HFFc6 (cell line): ENCODE results near the gene PKNOX1. TPM values are rescaled to one million over a fixed set of nuclear protein-coding genes. Genes with fewer than 3 reads are reported as not detected.
"Not testable (repeated sequence)": the region's sequence is repeated elsewhere in the genome, so short reads cannot be mapped to it uniquely, and the experiment has no call there.

Experiments
- DNase-seq: peaks from one replicate; pipeline ENCODE4 v3.0.0-alpha.2; 2018
- H3K27ac Mint-ChIP-seq: 2 replicates; pipeline ENCODE4 v1.8.0; 2020; ENCODE audit warnings: mild to moderate bottlenecking, mixed read lengths
- H3K27me3 Mint-ChIP-seq: 2 replicates; pipeline ENCODE4 v1.8.0; 2021; ENCODE audit warnings: mild to moderate bottlenecking, moderate library complexity, mixed read lengths; ENCODE audit not compliant: insufficient read depth
- H3K36me3 Mint-ChIP-seq: 2 replicates; pipeline ENCODE4 v1.8.0; 2021; ENCODE audit warnings: low read depth, mixed read lengths
- H3K4me1 Mint-ChIP-seq: 2 replicates; pipeline ENCODE4 v1.8.0; 2020; ENCODE audit warnings: low read depth, mixed read lengths
- H3K4me3 Mint-ChIP-seq: 2 replicates; pipeline ENCODE4 v1.8.0; 2020; ENCODE audit warnings: mild to moderate bottlenecking, moderate library complexity, mixed read lengths
- H3K9me3 Mint-ChIP-seq: 2 replicates; pipeline ENCODE4 v1.8.0; 2020; ENCODE audit warnings: mild to moderate bottlenecking, mixed read lengths
- CTCF ChIP-seq: fragments of 200-600 bp; sonication (generic); IDR thresholded peaks from 2 replicates; pipeline ENCODE4 v1.5.0; 2021; ENCODE audit warnings: antibody characterized with exemption, mild to moderate bottlenecking
- total RNA-seq, 6 experiments: library from RNA; stranded (reverse); fragmentation: NEBNext Ultra II Directional; extraction: Animal tissue kit (Norgen Biotek cat#: 25700); gene quantifications; 2 replicates in 1 of 6; 3 replicates in 5 of 6; pipeline ENCODE4 v1.2.3, GENCODE V29; 2021

PKNOX1 gene
- total RNA-seq, 6 experiments from 2014 or later, result 16.6 to 22.5 (median 19.2) TPM

- no peaks in the 10 kb centered on the region for H3K9me3 Mint-ChIP-seq
- DNase-seq, result no peak
- no peak overlapping the region for H3K27ac Mint-ChIP-seq
Observed at GRCh38 chr21:42941696-42942085, 32.7 kb upstream of the PKNOX1 start.

DNA sequence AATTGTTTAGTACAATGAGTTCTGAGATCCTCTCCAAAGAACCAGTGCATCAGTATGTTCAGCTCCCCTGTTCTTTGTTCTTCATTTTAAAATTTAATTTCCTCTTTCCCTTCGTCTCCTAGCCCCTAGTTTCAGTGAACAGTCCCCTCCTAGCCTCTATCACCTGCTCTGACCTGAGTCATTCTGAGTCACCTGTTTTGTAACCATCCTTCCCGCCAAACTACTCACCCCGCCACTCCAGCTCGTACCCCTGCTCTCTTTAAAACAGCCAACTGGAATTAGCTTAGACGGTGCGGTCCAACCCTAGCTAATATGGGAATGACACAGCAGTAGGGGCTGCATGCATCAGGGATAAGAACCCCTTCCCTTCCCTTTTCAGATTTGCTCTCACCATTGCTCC is 32.1 kb upstream of the PKNOX1 start:
- peaks cover 17% of the 10 kb centered on the region for H3K27me3 Mint-ChIP-seq
- H3K4me3 Mint-ChIP-seq, result no peak overlapping the region
- DNase-seq, result no peak
- no peak overlapping the region for H3K27ac Mint-ChIP-seq
- no peaks in the 10 kb centered on the region for H3K9me3 Mint-ChIP-seq
- no peaks in the 10 kb centered on the region for H3K36me3 Mint-ChIP-seq
- TF ChIP-seq CTCF, result no peak
- peaks cover 13% of the 10 kb centered on the region for H3K4me1 Mint-ChIP-seq

More at GRCh38 chr21:42941696-42942085, 32.7 kb upstream of the PKNOX1 start:
- H3K4me1 Mint-ChIP-seq, result peaks cover 13% of the 10 kb centered on the region
- no peak for TF ChIP-seq CTCF
- no peaks in the 10 kb centered on the region for H3K36me3 Mint-ChIP-seq
- peaks cover 13% of the 10 kb centered on the region for H3K27me3 Mint-ChIP-seq
- no peak overlapping the region for H3K4me3 Mint-ChIP-seq

DNA sequence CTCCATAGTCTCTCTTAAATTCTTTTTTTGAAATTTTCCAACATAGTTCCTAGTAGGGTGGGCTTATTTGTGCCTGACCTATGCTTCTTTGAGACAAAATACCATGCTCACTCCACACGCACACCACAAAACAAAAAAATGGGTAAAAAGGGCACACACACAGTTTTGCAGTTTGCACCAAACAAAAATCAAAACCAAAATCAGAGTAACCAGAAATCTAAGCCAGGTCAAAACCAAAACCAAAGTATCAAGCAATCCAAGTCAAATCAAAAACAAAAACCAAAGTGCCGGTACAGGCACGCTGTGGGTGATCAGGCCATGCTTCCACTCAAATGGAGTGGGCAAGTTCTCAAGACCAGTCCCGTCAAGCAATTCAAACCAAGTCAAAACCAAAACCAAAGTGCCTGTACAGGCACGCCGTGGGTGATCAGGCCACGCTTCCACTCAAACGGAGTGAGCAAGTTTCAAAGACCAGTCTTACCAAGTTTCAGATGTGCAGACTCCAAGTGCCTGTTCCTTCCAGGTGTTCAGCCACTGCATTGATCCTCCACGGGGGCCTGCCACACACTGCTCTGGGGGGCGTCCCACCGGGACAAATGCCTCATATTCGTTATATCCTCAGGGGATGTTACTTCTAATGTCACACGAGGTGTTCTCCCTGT is 25.1 kb upstream of the PKNOX1 start:
- H3K36me3 Mint-ChIP-seq, H3K27me3 Mint-ChIP-seq, H3K4me3 Mint-ChIP-seq, H3K27ac Mint-ChIP-seq, H3K4me1 Mint-ChIP-seq, DNase-seq, H3K9me3 Mint-ChIP-seq: not testable (repeated sequence)

- not testable (repeated sequence) for H3K4me3 Mint-ChIP-seq, H3K4me1 Mint-ChIP-seq, H3K27ac Mint-ChIP-seq, H3K36me3 Mint-ChIP-seq, DNase-seq, H3K9me3 Mint-ChIP-seq
- H3K27me3 Mint-ChIP-seq, result peaks cover 11% of the 10 kb centered on the region
Observed at GRCh38 chr21:42951193-42951592, 23.2 kb upstream of the PKNOX1 start.

GRCh38 chr21:42956824-42957630 is 17.3 kb upstream of the PKNOX1 start:
- Mint-ChIP-seq H3K4me3 (no peak overlapping the region), H3K27me3 (peaks cover 8% of the 10 kb centered on the region), H3K9me3 (no peaks in the 10 kb centered on the region), H3K36me3 (no peaks in the 10 kb centered on the region), H3K4me1 (no peaks in the 10 kb centered on the region), H3K27ac (no peak overlapping the region)
- DNase-seq, result no peak
- TF ChIP-seq CTCF, result no peak

- H3K36me3 Mint-ChIP-seq, H3K9me3 Mint-ChIP-seq, H3K27me3 Mint-ChIP-seq, DNase-seq, H3K27ac Mint-ChIP-seq, H3K4me3 Mint-ChIP-seq, H3K4me1 Mint-ChIP-seq: not testable (repeated sequence)
Observed at GRCh38 chr21:42958122-42958521, 16.2 kb upstream of the PKNOX1 start.

- Mint-ChIP-seq H3K4me1 (no peaks in the 10 kb centered on the region), H3K27ac (no peak overlapping the region), H3K36me3 (no peaks in the 10 kb centered on the region), H3K9me3 (no peaks in the 10 kb centered on the region), H3K4me3 (no peak overlapping the region), H3K27me3 (peaks cover 8% of the 10 kb centered on the region)
- no peak for TF ChIP-seq CTCF
- no peak for DNase-seq
Observed at GRCh38 chr21:42959728-42960127, 14.6 kb upstream of the PKNOX1 start.
